ENCODE data around the gene PLEK2. TPM values are rescaled to one million over a fixed set of nuclear protein-coding genes. Genes with fewer than 3 reads are reported as not detected.

Gene PLEK2
- total RNA-seq, 2 experiments from 2014 or later = 2.6 to 4.1 TPM

DNA sequence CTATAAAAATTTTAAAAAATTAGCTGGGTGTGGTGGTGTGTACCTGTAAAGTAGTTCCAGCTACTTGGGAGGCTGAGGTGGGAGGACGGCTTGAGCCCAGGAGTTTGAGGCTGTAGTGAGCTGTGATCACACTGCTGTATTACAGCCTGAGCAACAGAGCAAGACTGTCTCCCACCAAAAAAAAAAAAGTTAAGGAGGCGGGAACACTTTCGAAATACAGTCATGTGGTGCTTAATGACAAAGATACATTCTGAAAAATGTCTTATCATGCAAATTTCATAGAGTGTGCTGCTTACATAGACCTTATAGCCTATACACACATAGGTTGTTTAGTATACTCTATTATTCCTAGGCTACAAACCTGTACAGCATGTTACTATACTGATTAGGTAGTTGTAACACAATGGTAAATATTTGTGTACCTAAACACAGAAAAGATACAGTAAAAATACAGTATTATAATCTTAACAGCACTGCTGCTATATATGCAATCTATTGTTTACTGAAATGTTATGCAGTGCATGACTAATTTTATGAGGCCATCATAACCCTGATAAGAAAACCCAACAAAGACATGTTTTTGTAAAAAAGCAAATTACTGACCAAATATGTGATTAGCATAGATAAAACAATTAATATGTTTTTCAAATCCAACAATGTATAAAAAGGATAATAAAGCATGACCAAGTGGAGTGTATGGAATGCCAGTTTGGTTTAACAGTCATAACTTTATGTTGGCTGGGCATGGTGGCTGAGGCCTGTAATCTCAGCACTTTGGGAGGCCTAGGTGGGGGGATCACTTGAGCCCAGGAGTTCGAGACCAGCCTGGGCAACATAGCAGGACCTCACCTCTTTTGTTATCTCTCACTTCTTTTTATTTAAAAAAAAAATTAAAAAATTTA lies 40.5 kb downstream of the PLEK2 start:
- Mint-ChIP-seq H3K27ac (no peak overlapping the region), H3K9me3 (no peaks in the 10 kb centered on the region), H3K4me1 (ENCODE audit: low read depth) (peaks cover 54% of the 10 kb centered on the region)

DNA sequence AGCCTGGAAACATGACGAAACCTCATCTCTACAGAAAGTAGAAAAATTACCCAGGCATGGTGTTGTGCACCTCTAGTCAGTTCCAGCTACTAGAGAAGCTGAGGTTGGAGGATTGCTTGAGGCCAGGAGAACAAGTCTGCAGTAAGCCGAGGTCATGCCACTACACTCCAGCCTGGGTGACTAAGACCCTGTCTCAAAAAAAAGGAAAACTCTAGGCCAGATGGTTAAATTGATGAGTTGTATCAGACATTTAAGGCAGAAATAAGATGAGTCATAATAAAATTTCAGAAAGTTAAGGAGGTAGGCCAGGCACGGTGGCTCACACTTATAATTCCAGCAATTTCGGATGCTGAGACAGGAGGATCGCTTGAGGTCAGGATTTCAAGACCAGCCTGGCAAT lies 41.1 kb downstream of the PLEK2 start:
- Mint-ChIP-seq H3K4me3 (no peak overlapping the region), H3K27ac (peak overlapping the region; percentile 68), H3K36me3 (peaks cover 47% of the 10 kb centered on the region), H3K27me3 (no peaks in the 10 kb centered on the region), H3K4me1 (ENCODE audit: low read depth) (peaks cover 57% of the 10 kb centered on the region), H3K9me3 (no peaks in the 10 kb centered on the region)
- peak; percentile 14 for DNase-seq
- CTCF ChIA-PET = interaction anchor here (1.9 kb wide), 1 partner anchor 11 kb away, joined by 7 read pairs; the partner anchor contains the start of genes ATP6V1D and EIF2S1
- intact Hi-C loops (cut with micrococcal nuclease) = no loop called here
- POLR2A ChIA-PET = no interaction called here

More for the DNA sequence above, 40.5 kb downstream of the PLEK2 start:
- ChIA-PET POLR2A (no interaction called here), CTCF (interaction anchor here (1.9 kb wide), 1 partner anchor 12 kb away, joined by 7 read pairs; the partner anchor contains the start of genes ATP6V1D and EIF2S1)
- no peak for DNase-seq
- Mint-ChIP-seq H3K4me3 (no peak overlapping the region), H3K27me3 (no peaks in the 10 kb centered on the region), H3K36me3 (peaks cover 42% of the 10 kb centered on the region)
- intact Hi-C loops (cut with micrococcal nuclease) = no loop called here

- no peaks in the 10 kb centered on the region for H3K9me3 Mint-ChIP-seq
- ChIA-PET POLR2A (no interaction called here), CTCF (no interaction called here)
- no peak for DNase-seq
- peaks cover 46% of the 10 kb centered on the region for H3K36me3 Mint-ChIP-seq
- H3K27me3 Mint-ChIP-seq = no peaks in the 10 kb centered on the region
- no peak overlapping the region for H3K27ac Mint-ChIP-seq
- intact Hi-C loops (cut with micrococcal nuclease) = loop anchor here (10.0 kb wide), 1 partner anchor 1429 kb away; the partner anchor contains the start of gene ZFP36L1
- H3K4me1 Mint-ChIP-seq (ENCODE audit: low read depth) = peaks cover 64% of the 10 kb centered on the region
- H3K4me3 Mint-ChIP-seq = no peak overlapping the region
Measured at GRCh38 chr14:67365476-67365875, 46.5 kb downstream of the PLEK2 start.

GRCh38 chr14:67360470-67361206 lies 51.3 kb downstream of the PLEK2 start:
- CTCF ChIA-PET = interaction anchor here (0.8 to 1.9 kb wide), 18 partner anchors 8 to 737 kb away, joined by 3 to 16 read pairs (median 5); partner anchors contain the start of genes ARG2, GARIN2, PIGH and RDH11
- peaks cover 2% of the 10 kb centered on the region for H3K27me3 Mint-ChIP-seq
- no peaks in the 10 kb centered on the region for H3K9me3 Mint-ChIP-seq
- POLR2A ChIA-PET = interaction anchor here (0.6 to 1.5 kb wide), 7 partner anchors 9 to 1981 kb away, joined by 3 to 6 read pairs (median 3); partner anchors contain the start of genes PALS1, RDH11 and VTI1B
- intact Hi-C loops (cut with micrococcal nuclease) = loop anchor here (1.0 to 10.0 kb wide), 8 partner anchors 13 to 1434 kb away; partner anchors contain the start of genes GPHN, PALS1, PIGH and RAD51B
- peaks cover 66% of the 10 kb centered on the region for H3K4me1 Mint-ChIP-seq (ENCODE audit: low read depth)
- no peak for DNase-seq
- H3K27ac Mint-ChIP-seq = peak overlapping the region; percentile 98
- peak overlapping the region; percentile 99 for H3K4me3 Mint-ChIP-seq
- H3K36me3 Mint-ChIP-seq = peaks cover 23% of the 10 kb centered on the region

- ChIA-PET POLR2A (interaction anchor here (0.6 to 1.5 kb wide), 9 partner anchors 9 to 1980 kb away, joined by 3 to 6 read pairs (median 3); partner anchors contain the start of genes PALS1, RDH11 and VTI1B), CTCF (interaction anchor here (0.5 to 1.9 kb wide), 36 partner anchors 9 to 1503 kb away, joined by 3 to 16 read pairs (median 4); partner anchors contain the start of genes ARG2, GARIN2, GPHN and PALS1)
- peaks cover 2% of the 10 kb centered on the region for H3K27me3 Mint-ChIP-seq
- H3K9me3 Mint-ChIP-seq = no peaks in the 10 kb centered on the region
- H3K36me3 Mint-ChIP-seq = peaks cover 18% of the 10 kb centered on the region
- intact Hi-C loops (cut with micrococcal nuclease) = loop anchor here (1.0 to 10.0 kb wide), 9 partner anchors 13 to 1435 kb away; partner anchors contain the start of genes GARIN2, GPHN, PALS1 and PIGH
- peak; percentile 100 for DNase-seq
- H3K4me3 Mint-ChIP-seq = peak within 1 kb of the TSS; percentile 99
- H3K27ac Mint-ChIP-seq = peak within 1 kb of the TSS; percentile 98
- H3K4me1 Mint-ChIP-seq (ENCODE audit: low read depth) = peaks cover 61% of the 10 kb centered on the region
Measured at GRCh38 chr14:67359775-67360469, 52.0 kb downstream of the PLEK2 start, which contains the start of the genes ATP6V1D and EIF2S1. Gene ATP6V1D (minus strand): TSS chr14:67359804. CDS start chr14:67359698, 106 bp downstream. Gene EIF2S1 (plus strand): TSS chr14:67360328. CDS start chr14:67364768, 4,440 bp downstream.

GRCh38 chr14:67358924-67359774 lies 52.8 kb downstream of the PLEK2 start:
- Mint-ChIP-seq H3K27ac (peak overlapping the region; percentile 98), H3K4me3 (peak overlapping the region; percentile 99), H3K9me3 (no peaks in the 10 kb centered on the region), H3K36me3 (peaks cover 14% of the 10 kb centered on the region), H3K4me1 (ENCODE audit: low read depth) (peaks cover 55% of the 10 kb centered on the region), H3K27me3 (peaks cover 2% of the 10 kb centered on the region)
- intact Hi-C loops (cut with micrococcal nuclease) = loop anchor here (5.0 kb wide), 1 partner anchor 172 kb away; the partner anchor contains the start of gene GARIN2
- ChIA-PET CTCF (interaction anchor here (0.5 to 1.9 kb wide), 36 partner anchors 8 to 1504 kb away, joined by 3 to 16 read pairs (median 4); partner anchors contain the start of genes ARG2, GARIN2, GPHN and PALS1), POLR2A (interaction anchor here (0.8 to 1.5 kb wide), 8 partner anchors 10 to 336 kb away, joined by 3 to 6 read pairs (median 4); partner anchors contain the start of genes PALS1, RDH11 and VTI1B)
- DNase-seq = no peak

- POLR2A ChIA-PET = no interaction called here
- no peaks in the 10 kb centered on the region for H3K9me3 Mint-ChIP-seq
- H3K4me3 Mint-ChIP-seq = peak overlapping the region; percentile 99
- DNase-seq = no peak
- H3K27me3 Mint-ChIP-seq = peaks cover 2% of the 10 kb centered on the region
- H3K27ac Mint-ChIP-seq = no peak overlapping the region
- intact Hi-C loops (cut with micrococcal nuclease) = loop anchor here (5.0 kb wide), 1 partner anchor 171 kb away; the partner anchor contains the start of gene GARIN2
- H3K4me1 Mint-ChIP-seq (ENCODE audit: low read depth) = peaks cover 43% of the 10 kb centered on the region
- peaks cover 12% of the 10 kb centered on the region for H3K36me3 Mint-ChIP-seq
- CTCF ChIA-PET = interaction anchor here (1.3 kb wide), 1 partner anchor 12 kb away, joined by 6 read pairs; no protein-coding TSS in a partner anchor
Measured at GRCh38 chr14:67357969-67358354, 54.0 kb downstream of the PLEK2 start.

GRCh38 chr14:67357186-67357968 lies 54.6 kb downstream of the PLEK2 start:
- CTCF ChIA-PET = interaction anchor here (1.3 kb wide), 1 partner anchor 11 kb away, joined by 6 read pairs; no protein-coding TSS in a partner anchor
- POLR2A ChIA-PET = no interaction called here
- intact Hi-C loops (cut with micrococcal nuclease) = loop anchor here (5.0 kb wide), 1 partner anchor 170 kb away; the partner anchor contains the start of gene GARIN2
- DNase-seq = no peak
- Mint-ChIP-seq H3K36me3 (peaks cover 12% of the 10 kb centered on the region), H3K9me3 (no peaks in the 10 kb centered on the region), H3K27ac (peak overlapping the region; percentile 70), H3K27me3 (peaks cover 2% of the 10 kb centered on the region), H3K4me3 (peak overlapping the region; percentile 21), H3K4me1 (ENCODE audit: low read depth) (peaks cover 38% of the 10 kb centered on the region)

GRCh38 chr14:67352055-67352454 lies 59.9 kb downstream of the PLEK2 start:
- no peak for DNase-seq
- POLR2A ChIA-PET = no interaction called here
- peaks cover 6% of the 10 kb centered on the region for H3K4me1 Mint-ChIP-seq (ENCODE audit: low read depth)

More at GRCh38 chr14:67352055-67352454, 59.9 kb downstream of the PLEK2 start:
- H3K27ac Mint-ChIP-seq = no peak overlapping the region
- no peak overlapping the region for H3K4me3 Mint-ChIP-seq
- no peaks in the 10 kb centered on the region for H3K9me3 Mint-ChIP-seq
- H3K36me3 Mint-ChIP-seq = peaks cover 10% of the 10 kb centered on the region
- no peaks in the 10 kb centered on the region for H3K27me3 Mint-ChIP-seq
- CTCF ChIA-PET = no interaction called here
- intact Hi-C loops (cut with micrococcal nuclease) = no loop called here

Data from activated CD4-positive, alpha-beta memory T cell treated with anti-CD3 and anti-CD28 coated beads for 36 hours (primary cell).